HEK293 (cell line): ENCODE measurements around the gene ZNF521.

ENCODE experiments used
- CTCF ChIA-PET: fragments of 350-600 bp; formaldehyde crosslinking; extraction: SDS; loops from one replicate; lab custom pipeline; 2021; ENCODE audit warnings: antibody characterized with exemption; lab: Yijun Ruan, JAX
- POLR2A ChIA-PET: fragments of 300-600 bp; formaldehyde crosslinking; extraction: SDS; loops from one replicate; lab custom pipeline; 2020; ENCODE audit warnings: antibody characterized with exemption, inconsistent platforms; lab: Yijun Ruan, JAX
- H3K27ac ChIP-seq: fragments of 200-500 bp; sonication (Bioruptor generic); 2 replicates; pipeline ENCODE4 v1.5.1; 2014; ENCODE audit warnings: low read depth, low read length, control low read depth, inconsistent platforms; ENCODE audit errors: extremely low read depth
- H3K36me3 ChIP-seq, 2 experiments: fragments of 200-500 bp in 1 of 2; sonication (Bioruptor generic) in 1 of 2; 1 replicate in 1 of 2; 2 replicates in 1 of 2; pipeline ENCODE4 v1.5.1; 2014 to 2017; ENCODE audit warnings: inconsistent platforms in 2 of 2, low read length in 2 of 2; ENCODE audit not compliant: control insufficient read depth in 2 of 2, insufficient read depth in 1 of 2
- H3K4me1 ChIP-seq: fragments of 200-500 bp; sonication (Bioruptor generic); 2 replicates; pipeline ENCODE4 v1.5.1; 2014; ENCODE audit warnings: mild to moderate bottlenecking, low read length, inconsistent platforms; ENCODE audit not compliant: control insufficient read depth, insufficient read depth
- H3K4me3 ChIP-seq: 2 replicates; pipeline ENCODE4 v1.5.1; 2011; ENCODE audit warnings: low read depth, mild to moderate bottlenecking, control low read depth, low read length, moderate library complexity
- H3K9me3 ChIP-seq: fragments of 200-500 bp; sonication (Bioruptor generic); 2 replicates; pipeline ENCODE4 v1.5.1; 2014; ENCODE audit warnings: low read depth, low read length, inconsistent platforms; ENCODE audit not compliant: control insufficient read depth, insufficient read depth
- ATF2 ChIP-seq: fragments of 450-650 bp; formaldehyde crosslinking; IDR thresholded peaks from 2 replicates; pipeline ENCODE4 v1.5.1; 2016; ENCODE audit warnings: missing biosample characterization, missing genetic modification characterization, low read depth
- KLF1 ChIP-seq: fragments of 450-650 bp; formaldehyde crosslinking; IDR thresholded peaks from 2 replicates; pipeline ENCODE4 v1.5.1; 2016; ENCODE audit warnings: missing biosample characterization, missing genetic modification characterization
- SCRT1 ChIP-seq: fragments of 450-650 bp; formaldehyde crosslinking; IDR thresholded peaks from 2 replicates; pipeline ENCODE4 v1.5.1; 2016; ENCODE audit warnings: missing biosample characterization, missing genetic modification characterization, borderline replicate concordance
- SP2 ChIP-seq: fragments of 450-650 bp; formaldehyde crosslinking; IDR thresholded peaks from 2 replicates; pipeline ENCODE4 v1.5.1; 2016; ENCODE audit warnings: missing biosample characterization, missing genetic modification characterization
- ZBTB21 ChIP-seq: fragments of 450-650 bp; formaldehyde crosslinking; IDR thresholded peaks from 2 replicates; pipeline ENCODE4 v1.5.1; 2017; ENCODE audit warnings: missing biosample characterization, missing genetic modification characterization
- ZBTB6 ChIP-seq: fragments of 450-650 bp; formaldehyde crosslinking; IDR thresholded peaks from 2 replicates; pipeline ENCODE4 v1.5.1; 2017; ENCODE audit warnings: missing biosample characterization, missing genetic modification characterization
- ZFP37 ChIP-seq: fragments of 450-650 bp; formaldehyde crosslinking; IDR thresholded peaks from 2 replicates; pipeline ENCODE4 v1.5.1; 2016; ENCODE audit warnings: missing biosample characterization, missing genetic modification characterization
- ZNF112 ChIP-seq: fragments of 450-650 bp; formaldehyde crosslinking; IDR thresholded peaks from 2 replicates; pipeline ENCODE4 v1.5.0; 2017; ENCODE audit warnings: missing biosample characterization, missing genetic modification characterization
- ZNF121 ChIP-seq: fragments of 450-650 bp; formaldehyde crosslinking; IDR thresholded peaks from 2 replicates; pipeline ENCODE4 v1.5.1; 2016; ENCODE audit warnings: missing biosample characterization, missing genetic modification characterization
- ZNF132 ChIP-seq: fragments of 450-650 bp; formaldehyde crosslinking; IDR thresholded peaks from 2 replicates; pipeline ENCODE4 v1.5.1; 2017; ENCODE audit warnings: missing biosample characterization, missing genetic modification characterization, borderline replicate concordance
- ZNF302 ChIP-seq: fragments of 450-650 bp; formaldehyde crosslinking; IDR thresholded peaks from 2 replicates; pipeline ENCODE4 v1.5.1; 2016; ENCODE audit warnings: missing biosample characterization, missing genetic modification characterization, low read depth
- ZNF362 ChIP-seq: fragments of 450-650 bp; formaldehyde crosslinking; IDR thresholded peaks from 2 replicates; pipeline ENCODE4 v1.5.1; 2016; ENCODE audit warnings: missing biosample characterization, missing genetic modification characterization
- ZNF449 ChIP-seq: fragments of 450-650 bp; formaldehyde crosslinking; IDR thresholded peaks from 2 replicates; pipeline ENCODE4 v1.5.1; 2017; ENCODE audit warnings: missing biosample characterization, mild to moderate bottlenecking, missing genetic modification characterization, moderate library complexity
- ZNF561 ChIP-seq: fragments of 450-650 bp; IDR thresholded peaks from 2 replicates; pipeline ENCODE4 v1.5.1; 2018; ENCODE audit warnings: missing biosample characterization, missing genetic modification characterization, borderline replicate concordance
- ZNF585B ChIP-seq: fragments of 450-650 bp; formaldehyde crosslinking; IDR thresholded peaks from 2 replicates; pipeline ENCODE4 v1.5.1; 2016; ENCODE audit warnings: missing biosample characterization, missing genetic modification characterization
- ZNF621 ChIP-seq: fragments of 450-650 bp; formaldehyde crosslinking; IDR thresholded peaks from 2 replicates; pipeline ENCODE4 v1.5.1; 2017; ENCODE audit warnings: missing biosample characterization, missing genetic modification characterization
- ZNF792 ChIP-seq: fragments of 450-650 bp; formaldehyde crosslinking; IDR thresholded peaks from 2 replicates; pipeline ENCODE4 v1.5.1; 2016; ENCODE audit warnings: missing biosample characterization, missing genetic modification characterization

The ZNF521 gene

GRCh38 chr18:25140124-25140961, 211.6 kb downstream of the ZNF521 start:
- POLR2A ChIA-PET: no interaction called here
- H3K4me1 ChIP-seq: peaks cover 4% of the 10 kb centered on the region; the same call in 1 of the 2 replicates
- H3K9me3 ChIP-seq: no peaks in the 10 kb centered on the region
- no peaks in the 10 kb centered on the region for H3K36me3 ChIP-seq
- CTCF ChIA-PET: interaction anchor here (0.6 kb wide), 2 partner anchors 103 to 318 kb away, joined by 3 read pairs; no protein-coding TSS in a partner anchor
- TF ChIP-seq ZNF621 (tag by site-specific recombination) (no peak), ZNF585B (tag by site-specific recombination) (no peak), ZNF132 (no peak), ATF2 (tag by site-specific recombination) (no peak), ZBTB6 (tag by site-specific recombination) (no peak), ZNF121 (no peak), SCRT1 (tag by site-specific recombination) (no peak), ZBTB21 (no peak), KLF1 (tag by site-specific recombination) (no peak), SP2 (no peak), ZFP37 (tag by site-specific recombination) (no peak), ZNF112 (tag by site-specific recombination) (no peak), ZNF302 (no peak), ZNF449 (tag by site-specific recombination) (no peak), ZNF561 (tag by site-specific recombination) (no peak)
- H3K27ac ChIP-seq: no peak overlapping the region
- no peak overlapping the region for H3K4me3 ChIP-seq

- H3K4me1 ChIP-seq: peaks cover 4% of the 10 kb centered on the region; the same call in 1 of the 2 replicates
- no peak for TF ChIP-seq ZNF362 (tag by site-specific recombination)
- no peak for TF ChIP-seq ZNF792
- TF ChIP-seq, all 188 proteins: peak for 0
- no peaks in the 10 kb centered on the region for H3K36me3 ChIP-seq
- no peak overlapping the region for H3K27ac ChIP-seq
- H3K9me3 ChIP-seq: no peaks in the 10 kb centered on the region
- ChIA-PET CTCF (no interaction called here), POLR2A (no interaction called here)
- no peak overlapping the region for H3K4me3 ChIP-seq
These were observed 214.8 kb downstream of the ZNF521 start for GRCh38 chr18:25137197-25137472.
